ENCODE data around the gene SLC10A3.

Gene SLC10A3

GRCh38 chrX:154460326-154460725 lies 30.1 kb downstream of the SLC10A3 start:
- DNase-seq: no peak

DNA sequence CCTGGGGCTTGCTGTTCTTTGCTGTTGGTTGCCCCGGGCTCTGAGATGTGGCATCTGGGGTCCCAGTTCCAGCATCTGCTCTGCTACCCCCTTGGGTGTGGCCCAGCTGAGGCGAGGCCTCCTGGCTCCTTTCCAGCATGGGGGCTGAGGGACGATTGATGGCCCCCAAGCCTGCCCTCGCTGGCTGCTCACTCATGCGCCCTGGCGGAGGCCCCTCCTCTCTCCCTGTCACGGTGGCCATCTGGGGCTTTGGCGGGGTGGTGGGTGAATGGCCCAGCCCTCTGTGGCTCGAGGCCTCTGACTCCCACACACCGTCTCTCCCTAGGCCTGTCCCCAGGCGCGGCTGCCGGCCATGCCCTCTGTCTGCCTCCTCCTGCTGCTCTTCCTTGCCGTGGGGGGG lies 30.6 kb downstream of the SLC10A3 start:
- DNase-seq: no peak

DNA sequence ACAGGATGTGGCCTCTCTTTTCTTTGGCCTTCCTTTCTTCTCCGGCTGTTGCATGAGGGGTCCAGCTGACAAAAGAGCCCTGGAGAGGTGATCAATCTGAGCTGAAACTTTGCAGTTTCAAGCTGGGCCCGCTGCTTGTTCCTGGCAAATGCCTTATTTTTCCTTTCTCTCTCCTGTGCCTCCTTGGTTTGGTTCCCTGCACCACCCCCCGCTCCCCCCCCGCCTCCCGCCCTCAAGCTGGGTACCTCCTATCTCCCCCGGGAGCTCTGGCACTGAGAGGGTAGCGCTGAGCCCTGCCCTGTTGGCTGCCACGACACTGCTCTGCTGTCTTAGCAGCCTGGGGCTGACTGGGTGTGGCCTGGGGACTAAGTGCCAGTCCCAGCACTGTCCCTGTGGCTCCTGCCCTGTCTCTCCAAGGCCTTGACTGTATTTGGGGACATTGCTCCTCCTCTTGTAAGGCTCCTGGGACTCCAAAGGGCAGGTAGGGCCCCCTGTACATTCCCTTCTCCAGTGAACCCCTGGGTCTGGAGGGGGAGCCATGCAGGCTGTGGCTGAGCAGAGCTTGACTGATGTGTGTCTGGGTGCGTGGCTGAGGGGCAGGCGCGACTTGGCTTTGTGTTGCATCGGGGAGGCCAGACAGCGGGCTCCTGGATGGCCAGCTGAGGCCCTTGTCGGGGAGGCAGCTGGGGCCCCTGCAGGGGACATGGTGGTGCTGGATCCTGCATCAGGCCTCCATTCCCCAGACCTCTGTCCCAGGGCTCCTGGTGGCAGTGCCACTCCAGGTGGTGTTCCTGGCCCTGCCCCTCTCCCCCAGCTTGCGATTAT lies 31.3 kb downstream of the SLC10A3 start:
- no peak for DNase-seq

DNA sequence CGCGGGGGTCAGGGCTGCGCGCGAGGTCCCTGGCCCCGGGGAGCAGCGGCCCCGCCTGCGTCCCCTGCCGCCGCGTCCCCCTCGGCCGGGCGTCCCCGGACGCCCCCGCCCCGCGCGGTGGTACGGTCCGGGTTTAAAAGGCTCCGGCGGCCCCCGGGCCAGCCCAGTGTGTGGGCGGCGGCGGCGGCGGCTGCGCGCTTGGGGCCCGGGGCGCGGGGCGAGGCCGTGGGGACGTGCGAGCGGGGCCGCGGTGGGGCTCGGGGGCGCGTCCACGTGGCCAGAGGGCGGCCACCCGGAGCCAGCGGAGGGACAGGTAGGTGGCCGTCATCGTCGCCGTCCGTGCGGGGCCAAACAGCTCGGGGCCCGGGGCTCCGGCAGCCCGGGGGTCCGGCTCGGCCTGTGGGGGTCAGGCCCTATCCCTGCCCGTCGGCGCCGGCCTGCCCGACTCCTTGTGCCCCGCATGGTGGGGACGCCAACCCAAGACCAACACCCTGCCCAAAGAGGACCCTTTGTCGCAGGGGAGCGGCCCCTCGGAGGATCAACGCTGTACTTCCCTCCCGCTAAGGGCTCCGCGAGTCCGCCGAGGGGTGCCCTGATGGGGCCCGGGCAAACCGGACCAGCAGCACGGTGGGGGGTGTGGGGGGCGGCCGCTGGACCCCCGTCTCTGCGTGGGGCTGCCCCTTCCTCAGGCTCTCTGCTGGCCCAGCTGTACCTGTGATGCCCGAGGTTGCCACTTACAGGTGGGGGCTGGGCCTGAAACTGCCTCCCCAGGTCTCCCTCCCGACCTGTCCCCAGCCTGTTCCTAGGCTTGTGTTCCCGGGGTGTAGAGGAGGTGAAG lies 32.1 kb downstream of the SLC10A3 start, which contains the start of gene PLXNA3:
Gene PLXNA3 (plus strand): TSS at position 166 of the 838 bp plus-strand sequence. CDS start 1,903 bp downstream, outside the sequence.
- DNase-seq: no peak

DNA sequence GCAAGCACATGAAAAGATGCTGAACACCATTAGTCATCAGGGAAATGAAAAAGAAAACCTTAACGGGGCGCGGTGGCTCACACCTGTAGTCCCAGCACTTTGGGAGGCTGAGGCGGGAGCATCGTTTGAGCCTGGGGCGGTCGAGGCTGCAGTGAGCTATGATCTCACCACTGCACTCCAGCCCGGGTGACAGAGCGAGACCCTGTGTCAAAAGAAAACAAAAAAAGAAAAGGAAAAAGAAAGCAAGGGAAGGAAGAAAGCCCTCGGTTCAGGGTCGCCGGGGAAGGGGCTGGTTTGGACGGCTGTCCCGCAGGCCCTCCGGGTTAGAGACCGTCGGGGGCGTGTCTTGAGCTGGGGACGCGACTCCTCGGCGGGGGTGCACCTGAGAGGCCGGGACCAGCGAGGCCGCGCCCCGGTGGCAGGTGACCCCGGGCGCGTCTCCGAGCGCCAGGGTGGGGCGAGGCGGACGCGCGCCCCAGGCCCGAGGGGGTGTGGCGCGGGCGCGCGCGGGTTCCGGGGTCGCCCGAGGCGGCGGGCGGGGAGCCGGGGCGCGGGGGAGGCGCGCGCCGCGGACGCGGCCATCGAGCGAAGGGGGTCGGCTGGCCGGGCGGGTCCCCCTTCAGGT lies 32.8 kb downstream of the SLC10A3 start:
- DNase-seq: no peak

- DNase-seq: no peak
Observed at GRCh38 chrX:154452823-154453222, 37.6 kb downstream of the SLC10A3 start.

- no peak for DNase-seq
Observed at GRCh38 chrX:154450312-154450711, 40.1 kb downstream of the SLC10A3 start.

GRCh38 chrX:154449618-154450017 lies 40.8 kb downstream of the SLC10A3 start:
- no peak for DNase-seq

- DNase-seq: no peak
Observed at GRCh38 chrX:154448484-154448883, 41.9 kb downstream of the SLC10A3 start.

DNA sequence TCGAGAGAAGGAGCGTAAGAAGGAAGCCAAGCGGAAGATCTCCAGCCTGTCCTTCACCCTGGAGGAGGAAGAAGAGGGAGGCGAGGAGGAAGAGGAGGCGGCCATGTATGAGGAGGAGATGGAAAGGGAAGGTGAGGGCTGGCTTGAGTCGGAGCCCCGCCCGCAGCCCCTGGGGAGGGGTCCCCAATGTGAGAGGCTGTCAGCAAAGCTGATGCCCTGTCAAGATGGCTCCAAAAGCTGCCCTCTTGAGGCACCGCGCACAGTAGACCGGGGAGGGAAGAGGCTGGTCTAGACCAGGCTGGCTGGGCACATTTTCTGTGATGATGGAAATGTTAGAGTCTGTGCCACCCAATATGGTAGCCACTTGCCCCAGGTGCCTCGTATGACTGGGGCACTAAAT lies 44.0 kb downstream of the SLC10A3 start:
- no peak for DNase-seq

- DNase-seq: no peak
Observed at GRCh38 chrX:154445776-154446175, 44.7 kb downstream of the SLC10A3 start.

GRCh38 chrX:154444755-154445246 lies 45.6 kb downstream of the SLC10A3 start:
- no peak for DNase-seq

DNA sequence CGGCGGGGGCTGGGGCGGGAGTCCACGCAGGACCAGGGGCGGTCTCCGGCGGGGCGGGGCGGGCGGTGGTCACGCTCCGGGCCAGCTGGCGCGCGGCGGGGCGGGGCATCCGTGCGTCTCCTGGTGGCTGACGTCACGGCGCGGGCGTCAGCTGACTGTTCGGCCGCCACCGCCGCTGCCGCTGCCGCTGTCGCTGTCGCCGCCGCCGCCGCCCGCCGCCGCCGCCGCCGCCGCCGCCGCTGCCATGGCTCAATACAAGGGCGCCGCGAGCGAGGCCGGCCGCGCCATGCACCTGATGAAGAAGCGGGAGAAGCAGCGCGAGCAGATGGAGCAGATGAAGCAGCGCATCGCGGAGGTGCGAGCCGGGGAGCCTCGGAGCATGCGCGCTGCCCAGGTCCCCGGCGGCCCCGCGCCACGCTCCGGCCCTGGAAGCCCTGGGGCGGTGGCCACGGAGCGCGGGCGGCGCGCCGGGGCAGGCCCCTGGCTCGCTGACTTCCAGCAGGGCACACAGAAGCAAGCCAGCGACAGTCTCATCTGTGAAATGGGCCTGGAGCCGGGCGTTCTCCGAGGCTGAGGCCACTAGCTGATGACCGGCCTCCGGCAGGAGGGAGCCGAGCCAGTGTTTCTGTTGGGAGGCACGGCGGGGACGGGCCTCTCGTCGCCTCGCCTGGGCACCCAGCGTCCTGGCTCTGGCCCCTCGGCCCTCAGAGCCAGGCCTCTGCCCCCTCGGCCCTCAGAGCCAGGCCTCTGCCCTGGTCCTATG lies 46.3 kb downstream of the SLC10A3 start, which contains the start of gene FAM50A:
Gene FAM50A (plus strand): TSS at position 150 of the 763 bp plus-strand sequence. CDS start 95 bp downstream, at position 245.
- no peak for DNase-seq

GRCh38 chrX:154443479-154443910 lies 46.9 kb downstream of the SLC10A3 start:
- no peak for DNase-seq

DNA sequence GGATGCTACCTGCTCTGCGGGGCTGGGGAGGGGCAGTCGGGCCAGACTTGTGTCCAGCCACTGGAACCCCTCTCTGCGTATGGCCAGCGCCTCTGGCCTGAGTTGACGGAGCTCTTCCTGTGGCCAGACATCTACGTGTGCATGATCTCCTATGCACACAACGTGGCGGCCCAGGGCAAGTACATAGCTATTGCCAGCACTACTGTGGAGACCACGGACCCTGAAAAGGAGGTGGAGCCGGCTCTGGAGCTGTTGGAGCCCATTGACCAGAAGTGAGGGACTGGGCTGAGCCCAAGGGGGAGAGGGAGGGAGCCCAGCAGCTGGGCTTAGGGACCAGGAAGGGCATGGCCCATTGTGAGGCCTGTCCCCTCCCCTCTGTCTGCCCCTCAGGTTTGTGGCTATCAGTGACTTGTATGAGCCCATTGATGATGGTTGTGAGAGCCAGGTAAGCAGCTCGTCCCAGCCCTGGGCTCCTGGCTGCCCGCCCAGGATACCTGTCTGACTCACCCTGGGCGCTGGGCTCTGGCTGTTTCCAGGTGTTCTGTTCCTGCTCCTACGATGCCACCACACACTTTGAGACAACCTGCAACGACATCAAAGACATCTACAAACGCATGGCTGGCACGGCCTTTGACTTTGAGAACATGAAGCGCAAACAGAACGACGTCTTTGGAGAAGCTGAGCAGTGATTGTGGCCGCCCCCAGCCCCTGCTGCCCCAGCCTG lies 48.3 kb downstream of the SLC10A3 start:
- DNase-seq: no peak

GRCh38 chrX:154441564-154441963 lies 48.9 kb downstream of the SLC10A3 start:
- no peak for DNase-seq

DNA sequence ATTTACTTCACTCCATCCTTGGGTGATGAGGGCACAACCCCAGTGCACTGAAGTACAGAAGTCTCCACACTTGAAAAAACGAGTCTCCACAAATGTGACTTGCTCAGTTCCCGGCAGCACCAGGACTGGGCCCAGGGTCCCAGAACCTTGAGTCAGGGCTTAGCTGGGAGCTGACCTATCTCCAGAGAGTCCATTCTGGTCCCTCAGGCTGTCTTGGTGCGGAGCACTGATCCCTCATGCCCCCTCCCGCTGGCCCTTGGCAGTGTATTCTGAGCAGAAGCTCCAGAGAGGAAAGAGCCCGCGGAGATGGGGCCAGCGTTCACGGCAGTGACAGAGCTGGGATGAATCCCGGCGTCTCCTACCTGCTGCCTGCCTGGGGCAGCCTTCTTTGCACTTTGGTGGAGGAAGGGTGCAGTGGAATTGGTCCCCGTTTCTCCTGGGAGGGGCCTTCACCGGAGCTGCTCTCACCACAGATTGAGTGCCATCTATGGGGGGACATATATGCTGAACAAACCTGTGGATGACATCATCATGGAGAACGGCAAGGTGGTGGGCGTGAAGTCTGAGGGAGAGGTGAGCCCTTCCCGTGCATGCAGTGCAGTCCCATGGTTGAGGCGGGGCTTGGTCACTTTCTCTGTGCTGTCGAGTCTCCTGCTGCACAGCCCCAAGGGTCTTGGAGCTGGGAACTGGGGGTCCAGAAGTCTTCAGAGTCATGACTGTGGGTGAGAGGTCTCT lies 49.6 kb downstream of the SLC10A3 start:
- no peak for DNase-seq

DNA sequence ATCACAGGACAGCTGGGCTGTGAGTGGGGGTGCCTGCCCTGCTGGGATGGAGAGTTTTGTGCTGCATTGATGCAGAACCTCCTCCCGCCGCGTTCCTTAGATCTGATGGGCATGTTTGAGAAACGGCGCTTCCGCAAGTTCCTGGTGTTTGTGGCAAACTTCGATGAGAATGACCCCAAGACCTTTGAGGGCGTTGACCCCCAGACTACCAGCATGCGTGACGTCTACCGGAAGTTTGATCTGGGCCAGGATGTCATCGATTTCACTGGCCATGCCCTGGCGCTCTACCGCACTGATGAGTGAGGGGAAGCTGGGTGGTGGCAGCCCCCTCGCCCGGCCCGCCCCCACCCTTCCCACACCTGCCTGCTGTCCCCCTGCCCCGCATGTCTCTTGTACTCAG lies 50.6 kb downstream of the SLC10A3 start:
- DNase-seq: no peak

GRCh38 chrX:154437971-154438893 lies 52.2 kb downstream of the SLC10A3 start:
- DNase-seq: no peak

All from SIG-M5 (cell line).